Measurements from ENCODE around the gene C2orf68. TPM values are rescaled to one million over a fixed set of nuclear protein-coding genes. Genes with fewer than 3 reads are reported as not detected.

C2orf68 gene
- total RNA-seq, 1 donor from 2014 or later: 21.3 TPM

DNA sequence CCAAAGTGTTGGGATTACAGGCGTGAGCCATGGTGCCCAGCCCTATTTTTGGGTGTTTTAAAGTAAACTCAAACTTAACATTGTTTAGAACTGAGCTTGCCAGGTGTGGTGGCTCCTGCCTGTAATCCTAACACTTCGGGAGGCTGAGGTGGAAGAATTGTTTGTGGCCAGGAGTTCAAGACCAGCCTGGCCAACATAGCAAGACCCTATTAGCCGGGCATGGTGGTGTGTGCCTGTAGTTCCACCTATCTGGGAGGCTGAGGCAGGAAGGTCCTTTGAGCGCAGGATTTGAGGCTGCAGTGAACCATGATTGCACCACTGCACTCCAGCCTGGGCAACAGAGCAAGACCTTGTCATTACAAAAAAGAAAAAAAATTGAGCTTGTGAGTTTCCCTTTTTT, 38.6 kb upstream of the C2orf68 start:
- Mint-ChIP-seq H3K27ac (ENCODE audit: unreplicated experiment) (no peak overlapping the region), H3K27me3 (ENCODE audit: low read depth) (no peaks in the 10 kb centered on the region), H3K36me3 (ENCODE audit: low read depth) (peaks cover 37% of the 10 kb centered on the region), H3K9me3 (ENCODE audit: low read depth) (no peaks in the 10 kb centered on the region), H3K4me1 (ENCODE audit: low read depth) (peaks cover 17% of the 10 kb centered on the region), H3K4me3 (ENCODE audit: unreplicated experiment) (no peak overlapping the region)
- TF ChIP-seq, protein P1, sequence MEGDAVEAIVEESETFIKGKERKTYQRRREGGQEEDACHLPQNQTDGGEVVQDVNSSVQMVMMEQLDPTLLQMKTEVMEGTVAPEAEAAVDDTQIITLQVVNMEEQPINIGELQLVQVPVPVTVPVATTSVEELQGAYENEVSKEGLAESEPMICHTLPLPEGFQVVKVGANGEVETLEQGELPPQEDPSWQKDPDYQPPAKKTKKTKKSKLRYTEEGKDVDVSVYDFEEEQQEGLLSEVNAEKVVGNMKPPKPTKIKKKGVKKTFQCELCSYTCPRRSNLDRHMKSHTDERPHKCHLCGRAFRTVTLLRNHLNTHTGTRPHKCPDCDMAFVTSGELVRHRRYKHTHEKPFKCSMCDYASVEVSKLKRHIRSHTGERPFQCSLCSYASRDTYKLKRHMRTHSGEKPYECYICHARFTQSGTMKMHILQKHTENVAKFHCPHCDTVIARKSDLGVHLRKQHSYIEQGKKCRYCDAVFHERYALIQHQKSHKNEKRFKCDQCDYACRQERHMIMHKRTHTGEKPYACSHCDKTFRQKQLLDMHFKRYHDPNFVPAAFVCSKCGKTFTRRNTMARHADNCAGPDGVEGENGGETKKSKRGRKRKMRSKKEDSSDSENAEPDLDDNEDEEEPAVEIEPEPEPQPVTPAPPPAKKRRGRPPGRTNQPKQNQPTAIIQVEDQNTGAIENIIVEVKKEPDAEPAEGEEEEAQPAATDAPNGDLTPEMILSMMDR (IDR thresholded peaks at IDR 0.05): no peak
- DNase-seq (ENCODE audit: low spot score): no peak

DNA sequence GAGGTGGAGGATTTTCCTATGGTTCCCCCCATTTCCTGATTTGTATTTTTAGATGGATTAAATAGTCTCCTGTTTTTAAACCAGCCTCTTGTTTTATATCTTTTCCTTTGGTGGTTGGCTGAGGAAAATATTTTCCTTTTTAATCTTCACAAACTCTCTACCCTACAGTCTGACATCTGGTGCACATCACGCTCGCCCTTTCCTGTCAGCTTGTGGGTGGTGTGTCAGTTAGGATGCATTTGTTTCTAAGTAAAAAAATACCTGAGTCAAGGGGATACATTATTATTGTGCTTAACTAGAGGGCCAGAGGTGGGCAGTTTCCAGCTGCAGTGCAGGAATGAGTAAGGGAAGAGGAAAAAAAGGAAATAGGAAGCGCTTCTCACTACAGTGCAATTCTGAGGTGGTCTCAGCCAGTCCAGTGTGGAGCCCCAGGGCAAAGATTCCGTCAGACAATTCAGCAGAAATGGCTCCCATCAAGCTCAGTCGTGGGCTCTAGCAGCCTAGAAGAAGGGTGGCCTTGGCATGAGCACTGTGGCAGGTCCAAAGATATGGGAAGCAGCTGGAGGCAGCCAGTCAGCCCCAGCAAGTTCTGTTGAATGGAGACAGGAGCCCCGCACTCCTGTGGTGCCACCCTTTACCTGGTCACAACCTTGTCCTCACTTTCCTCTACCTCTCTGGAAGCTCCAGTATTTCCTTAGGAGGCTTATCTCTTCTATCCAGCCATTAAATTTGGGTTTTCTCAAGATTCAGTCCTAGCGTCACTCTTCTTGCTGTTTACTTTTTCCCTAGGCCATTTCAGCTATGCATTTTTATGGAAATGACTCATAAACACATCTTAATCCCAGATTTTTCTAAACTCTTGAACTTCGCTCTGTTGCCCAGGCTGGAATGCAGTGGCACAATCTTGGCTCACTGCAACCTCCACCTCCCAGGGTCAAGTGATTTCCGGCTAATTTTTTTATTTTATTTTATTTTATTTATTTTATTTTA, 37.6 kb upstream of the C2orf68 start:
- H3K9me3 Mint-ChIP-seq (ENCODE audit: low read depth): no peaks in the 10 kb centered on the region
- peaks cover 41% of the 10 kb centered on the region for H3K36me3 Mint-ChIP-seq (ENCODE audit: low read depth)
- peak overlapping the region; percentile 57 for H3K27ac Mint-ChIP-seq (ENCODE audit: unreplicated experiment)
- peaks cover 17% of the 10 kb centered on the region for H3K4me1 Mint-ChIP-seq (ENCODE audit: low read depth)
- TF ChIP-seq, protein P1 (IDR thresholded peaks at IDR 0.05): no peak
- DNase-seq (ENCODE audit: low spot score): no peak
- H3K27me3 Mint-ChIP-seq (ENCODE audit: low read depth): no peaks in the 10 kb centered on the region
- no peak overlapping the region for H3K4me3 Mint-ChIP-seq (ENCODE audit: unreplicated experiment)

DNA sequence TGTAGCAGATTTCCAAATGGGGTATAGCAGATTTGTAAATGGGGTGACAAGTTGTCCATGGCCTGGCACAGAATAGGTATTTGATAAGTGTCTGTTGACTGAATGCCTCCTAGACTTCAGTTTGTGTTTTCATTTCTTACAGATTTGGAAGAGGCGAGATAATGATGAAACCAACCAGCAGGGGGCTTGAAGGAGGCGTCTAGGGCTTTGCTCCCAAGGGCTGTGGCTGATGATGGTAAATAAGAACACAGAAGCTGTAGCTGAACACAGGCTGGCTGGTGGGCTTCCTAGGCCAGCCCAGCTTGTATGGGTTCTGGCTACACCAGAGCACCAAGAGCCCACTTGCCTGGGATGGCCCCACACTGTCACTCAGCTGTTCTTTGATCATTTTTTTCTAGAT, 36.8 kb upstream of the C2orf68 start:
- Mint-ChIP-seq H3K4me3 (ENCODE audit: unreplicated experiment) (no peak overlapping the region), H3K4me1 (ENCODE audit: low read depth) (peaks cover 17% of the 10 kb centered on the region), H3K36me3 (ENCODE audit: low read depth) (peaks cover 37% of the 10 kb centered on the region), H3K9me3 (ENCODE audit: low read depth) (no peaks in the 10 kb centered on the region), H3K27ac (ENCODE audit: unreplicated experiment) (no peak overlapping the region), H3K27me3 (ENCODE audit: low read depth) (no peaks in the 10 kb centered on the region)
- no peak for DNase-seq (ENCODE audit: low spot score)
- TF ChIP-seq, protein P1 (IDR thresholded peaks at IDR 0.05): peak; percentile 75

DNA sequence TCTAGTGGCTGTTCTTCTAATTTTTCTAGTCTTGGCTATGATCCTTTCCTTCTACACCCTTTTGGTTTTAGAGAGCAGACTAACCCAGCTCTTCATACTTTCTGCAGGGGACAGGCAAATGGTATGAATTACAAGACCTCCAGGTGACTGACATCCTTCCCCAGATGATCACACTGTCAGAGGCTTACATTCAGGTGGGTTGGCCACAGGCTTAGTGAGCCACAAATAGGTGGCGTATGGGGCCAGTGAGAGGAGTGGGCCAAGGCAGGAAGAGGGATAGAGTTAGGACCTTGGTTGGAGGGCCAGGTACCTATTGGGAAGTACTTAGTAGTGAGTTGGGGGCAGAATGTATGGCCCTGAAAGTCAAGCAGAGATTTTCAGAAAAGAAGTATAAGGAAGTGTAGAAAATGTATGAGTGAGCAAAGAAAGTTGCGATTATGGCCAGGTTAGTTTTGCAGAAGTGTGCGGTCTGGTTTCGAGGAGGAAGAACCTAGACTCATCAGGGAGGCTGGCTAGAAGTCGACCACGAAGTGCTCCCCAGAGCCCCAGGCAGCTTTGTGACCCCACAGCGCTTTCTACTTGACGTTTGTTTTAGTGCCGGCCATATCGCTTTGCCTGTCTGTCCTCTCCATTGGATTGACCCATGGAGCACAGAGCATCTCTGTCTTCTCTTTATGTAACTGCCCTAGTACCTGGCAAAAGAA, 36.1 kb upstream of the C2orf68 start:
- no peaks in the 10 kb centered on the region for H3K27me3 Mint-ChIP-seq (ENCODE audit: low read depth)
- DNase-seq (ENCODE audit: low spot score): no peak
- TF ChIP-seq, protein P1 (IDR thresholded peaks at IDR 0.05): no peak
- H3K36me3 Mint-ChIP-seq (ENCODE audit: low read depth): peaks cover 38% of the 10 kb centered on the region
- no peaks in the 10 kb centered on the region for H3K9me3 Mint-ChIP-seq (ENCODE audit: low read depth)
- H3K27ac Mint-ChIP-seq (ENCODE audit: unreplicated experiment): no peak overlapping the region
- no peak overlapping the region for H3K4me3 Mint-ChIP-seq (ENCODE audit: unreplicated experiment)
- H3K4me1 Mint-ChIP-seq (ENCODE audit: low read depth): peaks cover 17% of the 10 kb centered on the region

DNA sequence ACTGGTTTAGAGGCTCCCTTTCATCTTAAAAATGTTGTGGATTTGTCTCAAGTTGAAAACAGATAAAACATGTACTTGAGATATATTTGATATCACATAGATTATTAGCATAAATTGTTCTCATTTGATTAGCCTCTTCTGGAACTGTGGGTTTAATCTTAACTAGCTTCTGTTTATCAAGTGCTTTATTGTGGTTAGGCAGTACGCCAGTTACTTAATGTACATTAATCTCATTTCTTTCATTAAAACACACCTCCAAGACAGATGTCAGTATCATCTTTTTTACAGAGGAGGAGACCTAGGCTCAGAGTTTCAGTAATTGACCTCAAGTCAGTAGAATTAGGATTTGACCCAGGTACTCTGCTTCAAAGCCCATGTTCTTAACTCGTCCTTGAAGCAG, 34.3 kb upstream of the C2orf68 start:
- Mint-ChIP-seq H3K4me1 (ENCODE audit: low read depth) (peaks cover 17% of the 10 kb centered on the region), H3K27me3 (ENCODE audit: low read depth) (no peaks in the 10 kb centered on the region), H3K9me3 (ENCODE audit: low read depth) (no peaks in the 10 kb centered on the region), H3K27ac (ENCODE audit: unreplicated experiment) (no peak overlapping the region), H3K36me3 (ENCODE audit: low read depth) (peaks cover 46% of the 10 kb centered on the region), H3K4me3 (ENCODE audit: unreplicated experiment) (no peak overlapping the region)
- TF ChIP-seq, protein P1 (IDR thresholded peaks at IDR 0.05): no peak
- no peak for DNase-seq (ENCODE audit: low spot score)
